ENCODE data around the gene TECR. TPM values are rescaled to one million over a fixed set of nuclear protein-coding genes. Genes with fewer than 3 reads are reported as not detected.

The TECR gene
- total and polyA plus RNA-seq, 9 of the 15 experiments (the other 6 are each of a cell fraction or from before 2014, with no cell fraction given): 29.3 to 211 (median 81.4) TPM

- no peak for TF ChIP-seq TFE3 (CRISPR knock-in tag; IDR thresholded peaks at IDR 0.05)
- no peak for TF ChIP-seq MAX (CRISPR knock-in tag; IDR thresholded peaks at IDR 0.05)
- TF ChIP-seq ZNF449 (CRISPR knock-in tag; IDR thresholded peaks at IDR 0.05): no peak
- peak; percentile 69 to 74; a peak in 2 of 4 replicates for TF ChIP-seq RCOR1 (IDR thresholded peaks at IDR 0.05; ENCODE audit: borderline replicate concordance in 1 of 2, low read depth in 2 of 2, low read length in 2 of 2)
- no peak for TF ChIP-seq PHB2 (IDR thresholded peaks at IDR 0.05; ENCODE audit: low read depth)
- peak; percentile 58; the same call in 1 of the 2 replicates for TF ChIP-seq POLR2AphosphoS5 (IDR thresholded peaks at IDR 0.05; ENCODE audit: control insufficient read depth, insufficient read depth, low read depth, low read length)
- no peak for TF ChIP-seq ZBTB26 (CRISPR knock-in tag; IDR thresholded peaks at IDR 0.05)
- TF ChIP-seq ZNF561 (CRISPR knock-in tag; conservative IDR thresholded peaks at IDR 0.05): no peak
- TF ChIP-seq USF1 (CRISPR knock-in tag; IDR thresholded peaks at IDR 0.05): no peak
- peak in 1 of 2 experiments; percentile 52; a peak in 1 of 4 replicates for TF ChIP-seq HDAC1 (IDR thresholded peaks at IDR 0.05)
- no peak for TF ChIP-seq ZNF76 (CRISPR knock-in tag; IDR thresholded peaks at IDR 0.05; ENCODE audit: borderline replicate concordance)
- no peak for TF ChIP-seq ZNF280B (CRISPR knock-in tag; IDR thresholded peaks at IDR 0.05)
- TF ChIP-seq ZNF707 (CRISPR knock-in tag; conservative IDR thresholded peaks at IDR 0.05): no peak
- TF ChIP-seq MIER1 (IDR thresholded peaks at IDR 0.05; ENCODE audit: low read depth): 0 out of 2 replicates have a peak, but pooled peaks have one; percentile 61
- TF ChIP-seq FIP1L1 (IDR thresholded peaks at IDR 0.05; ENCODE audit: low read depth, low read length, poor library complexity, severe bottlenecking): no peak
- no peak for TF ChIP-seq OTX1 (CRISPR knock-in tag; IDR thresholded peaks at IDR 0.05)
These were observed 51.3 kb downstream of the TECR start (continued) for GRCh38 chr19:14580623-14581237.
